GM13976 (cell line): Measurements from ENCODE around the gene HACD2.

Experiments
- DNase-seq: peaks from one replicate; pipeline ENCODE4 v3.0.0; 2012; ENCODE audit warnings: low spot score
- in situ Hi-C: fragments of 300-500 bp; cut with MboI; formaldehyde crosslinking; loops from one replicate; pipeline ENCODE4 v1.12.0; 2022; ENCODE audit warnings: low sequenced_read_pairs, mixed read lengths, inconsistent platforms; ENCODE audit not compliant: unreplicated experiment
- TF ChIP-seq, protein P1 (sequence below): IDR thresholded peaks from 2 replicates; pipeline ENCODE4 v1.5.1; 2012; ENCODE audit warnings: borderline replicate concordance, mild to moderate bottlenecking; ENCODE audit not compliant: insufficient read depth; ENCODE audit errors: extremely low read depth, missing control alignments, control extremely low read depth

HACD2 gene

DNA sequence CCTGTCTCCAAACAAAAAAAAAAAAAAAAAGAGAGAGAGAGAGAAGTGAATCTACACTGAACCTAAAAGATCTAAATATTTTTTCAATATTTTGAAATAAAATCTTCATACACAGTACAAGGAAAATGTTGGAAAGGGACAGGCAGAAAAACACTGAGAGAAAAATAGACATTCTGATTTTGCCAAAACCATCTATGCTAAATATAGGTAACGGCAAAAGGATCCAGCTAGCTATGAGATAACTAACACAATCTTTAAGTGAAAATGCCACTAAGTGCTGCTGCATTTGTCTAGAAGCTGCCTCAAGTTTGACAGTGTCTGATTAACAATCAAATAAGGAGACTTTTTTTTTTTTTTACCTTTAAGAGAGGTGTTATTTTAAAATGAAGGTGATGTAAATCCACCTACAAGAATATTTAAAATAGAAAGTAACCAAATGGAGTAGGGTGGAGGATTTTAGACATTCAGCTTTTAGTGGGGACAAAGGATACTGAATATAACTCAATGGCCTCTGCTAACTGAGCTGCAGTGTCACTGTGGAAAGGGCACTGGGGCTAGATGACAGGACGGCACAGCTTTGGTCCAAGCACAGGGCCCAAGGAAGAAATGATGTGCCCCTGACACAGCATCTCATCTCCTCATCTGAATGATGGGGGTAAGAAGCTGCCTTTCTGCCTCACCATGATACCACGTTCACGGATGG is 62.4 kb downstream of the HACD2 start:
- DNase-seq = no peak
- TF ChIP-seq, protein P1, sequence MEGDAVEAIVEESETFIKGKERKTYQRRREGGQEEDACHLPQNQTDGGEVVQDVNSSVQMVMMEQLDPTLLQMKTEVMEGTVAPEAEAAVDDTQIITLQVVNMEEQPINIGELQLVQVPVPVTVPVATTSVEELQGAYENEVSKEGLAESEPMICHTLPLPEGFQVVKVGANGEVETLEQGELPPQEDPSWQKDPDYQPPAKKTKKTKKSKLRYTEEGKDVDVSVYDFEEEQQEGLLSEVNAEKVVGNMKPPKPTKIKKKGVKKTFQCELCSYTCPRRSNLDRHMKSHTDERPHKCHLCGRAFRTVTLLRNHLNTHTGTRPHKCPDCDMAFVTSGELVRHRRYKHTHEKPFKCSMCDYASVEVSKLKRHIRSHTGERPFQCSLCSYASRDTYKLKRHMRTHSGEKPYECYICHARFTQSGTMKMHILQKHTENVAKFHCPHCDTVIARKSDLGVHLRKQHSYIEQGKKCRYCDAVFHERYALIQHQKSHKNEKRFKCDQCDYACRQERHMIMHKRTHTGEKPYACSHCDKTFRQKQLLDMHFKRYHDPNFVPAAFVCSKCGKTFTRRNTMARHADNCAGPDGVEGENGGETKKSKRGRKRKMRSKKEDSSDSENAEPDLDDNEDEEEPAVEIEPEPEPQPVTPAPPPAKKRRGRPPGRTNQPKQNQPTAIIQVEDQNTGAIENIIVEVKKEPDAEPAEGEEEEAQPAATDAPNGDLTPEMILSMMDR = no peak
- in situ Hi-C loops = no loop called here

DNA sequence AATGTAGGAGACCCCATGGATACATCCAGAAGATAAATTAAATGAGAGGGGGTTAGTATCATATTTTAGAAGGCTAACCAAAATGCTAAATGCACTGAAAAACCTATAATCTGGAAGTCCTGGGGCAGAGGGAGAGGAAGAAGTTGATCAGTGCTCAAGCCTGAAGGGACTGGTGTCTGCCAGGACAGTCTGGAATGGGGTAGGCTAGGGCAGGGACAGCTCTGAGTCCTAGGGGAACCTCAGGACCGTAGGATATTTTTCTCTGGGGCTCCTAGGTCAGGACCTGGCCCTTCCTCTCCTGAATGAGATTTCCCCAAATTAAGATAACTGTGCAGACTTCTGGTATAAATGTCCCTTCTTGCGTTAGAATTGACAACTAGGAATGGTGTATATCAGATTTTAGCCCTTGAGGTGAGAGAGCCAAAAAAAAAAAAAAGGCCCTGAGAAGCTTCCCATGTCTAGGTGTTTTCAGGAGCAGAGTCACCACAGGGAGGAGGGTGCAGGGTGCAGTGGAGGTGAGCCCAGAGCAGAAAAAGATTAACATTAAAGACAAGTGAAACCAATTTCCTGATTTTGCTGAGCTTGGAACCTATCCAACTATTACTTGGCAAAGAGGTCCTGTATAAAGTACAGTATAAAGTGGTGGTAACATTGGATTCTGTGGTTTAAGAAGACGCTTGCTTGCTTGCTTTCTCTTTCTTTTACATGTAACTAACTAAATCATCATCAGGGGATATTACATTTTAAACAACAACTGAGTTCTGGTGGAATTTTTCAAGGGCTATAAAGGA is 63.5 kb downstream of the HACD2 start:
- DNase-seq = no peak
- TF ChIP-seq, protein P1 = no peak
- in situ Hi-C loops = no loop called here

DNA sequence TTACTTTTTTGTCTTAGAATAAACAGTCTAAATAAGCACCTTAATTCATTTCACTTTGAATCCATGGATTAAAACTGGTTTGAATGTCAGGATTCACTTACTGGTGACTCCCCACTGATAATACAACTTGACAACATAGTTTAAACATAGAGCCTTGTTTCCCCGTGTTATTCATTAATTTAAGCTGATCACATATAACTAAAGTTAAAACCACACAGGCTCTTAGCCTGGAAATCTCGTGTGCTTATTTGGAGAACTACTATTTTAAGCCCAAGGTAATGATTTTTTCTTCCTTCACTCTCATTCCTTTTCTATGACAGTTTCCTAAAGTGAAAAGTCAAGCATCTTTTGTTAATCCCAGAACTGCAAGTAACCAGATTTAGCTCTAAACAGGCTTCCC is 64.2 kb downstream of the HACD2 start:
- in situ Hi-C loops = no loop called here
- DNase-seq = no peak
- TF ChIP-seq, protein P1 = no peak

DNA sequence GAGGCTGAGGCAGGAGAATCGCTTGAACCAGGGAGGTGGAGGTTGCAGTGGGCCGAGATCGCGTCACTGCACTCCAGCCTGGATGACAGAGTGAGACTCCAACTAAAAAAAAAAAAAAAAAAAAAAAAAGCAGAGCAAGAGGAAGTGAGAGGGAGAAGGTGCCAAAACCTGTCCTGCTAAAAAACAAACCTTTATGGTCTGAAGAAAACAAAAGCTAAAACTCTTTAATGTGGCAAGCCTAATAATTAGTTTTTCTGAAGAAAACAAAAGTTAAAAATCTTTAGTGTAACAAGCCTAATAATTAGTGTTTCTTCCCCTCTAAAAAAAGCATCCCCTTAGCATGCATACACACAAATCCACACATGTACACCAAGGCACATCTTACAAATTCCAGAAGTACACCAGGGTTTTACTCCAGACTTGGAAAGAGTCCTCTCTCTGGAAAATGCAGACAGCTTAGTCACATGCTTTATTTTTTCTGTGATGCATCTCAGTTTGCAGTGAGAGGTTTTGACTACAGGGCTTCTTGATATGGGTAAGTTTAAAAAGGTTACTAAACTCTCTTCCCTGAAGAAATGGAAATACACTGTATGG is 65.9 kb downstream of the HACD2 start:
- in situ Hi-C loops = no loop called here
- TF ChIP-seq, protein P1 = no peak
- no peak for DNase-seq

DNA sequence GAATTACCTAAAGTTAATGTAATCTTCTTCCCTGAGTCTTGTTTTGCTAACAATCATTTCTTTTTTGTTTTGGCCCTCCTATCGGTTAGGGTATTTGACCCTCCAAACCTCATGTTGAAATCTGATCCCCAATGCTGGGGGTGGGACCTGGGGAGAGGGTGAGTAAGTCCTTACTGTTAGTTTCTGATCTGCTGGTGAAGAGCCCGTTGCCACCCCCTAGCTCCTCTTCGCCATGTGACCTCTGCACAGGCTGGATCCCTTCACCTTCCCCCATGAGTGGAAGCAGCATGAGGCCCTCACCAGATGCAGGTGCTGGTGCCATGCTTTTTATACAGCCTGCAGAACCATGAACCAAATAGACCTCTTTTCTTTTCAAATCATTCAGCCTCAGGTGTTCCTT is 73.1 kb downstream of the HACD2 start:
- DNase-seq = no peak
- in situ Hi-C loops = no loop called here
- TF ChIP-seq, protein P1 = no peak

DNA sequence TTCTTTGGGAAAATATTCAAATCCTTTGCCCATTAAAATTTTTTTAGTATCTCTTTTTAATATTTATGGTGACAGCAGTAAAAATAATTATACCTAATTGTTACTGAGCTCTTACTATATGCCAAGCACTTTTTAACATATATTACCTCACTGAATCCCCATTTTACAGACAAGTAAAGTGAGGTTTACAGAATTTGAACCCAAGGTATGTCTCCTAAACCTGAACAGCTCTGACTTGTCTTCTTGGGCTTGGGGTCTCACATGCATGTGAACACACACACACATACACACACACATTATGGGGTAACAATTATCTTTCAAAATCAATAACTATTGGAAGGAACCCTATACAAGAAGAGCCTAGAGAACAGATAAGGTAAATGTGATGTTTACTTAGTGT is 73.8 kb downstream of the HACD2 start:
- DNase-seq = no peak
- in situ Hi-C loops = no loop called here
- TF ChIP-seq, protein P1 = no peak
